ENCODE results near the gene ANKLE1.
A peak's percentile ranks its signal among the peaks of the same experiment; 100 is the strongest.

The ANKLE1 gene

DNA sequence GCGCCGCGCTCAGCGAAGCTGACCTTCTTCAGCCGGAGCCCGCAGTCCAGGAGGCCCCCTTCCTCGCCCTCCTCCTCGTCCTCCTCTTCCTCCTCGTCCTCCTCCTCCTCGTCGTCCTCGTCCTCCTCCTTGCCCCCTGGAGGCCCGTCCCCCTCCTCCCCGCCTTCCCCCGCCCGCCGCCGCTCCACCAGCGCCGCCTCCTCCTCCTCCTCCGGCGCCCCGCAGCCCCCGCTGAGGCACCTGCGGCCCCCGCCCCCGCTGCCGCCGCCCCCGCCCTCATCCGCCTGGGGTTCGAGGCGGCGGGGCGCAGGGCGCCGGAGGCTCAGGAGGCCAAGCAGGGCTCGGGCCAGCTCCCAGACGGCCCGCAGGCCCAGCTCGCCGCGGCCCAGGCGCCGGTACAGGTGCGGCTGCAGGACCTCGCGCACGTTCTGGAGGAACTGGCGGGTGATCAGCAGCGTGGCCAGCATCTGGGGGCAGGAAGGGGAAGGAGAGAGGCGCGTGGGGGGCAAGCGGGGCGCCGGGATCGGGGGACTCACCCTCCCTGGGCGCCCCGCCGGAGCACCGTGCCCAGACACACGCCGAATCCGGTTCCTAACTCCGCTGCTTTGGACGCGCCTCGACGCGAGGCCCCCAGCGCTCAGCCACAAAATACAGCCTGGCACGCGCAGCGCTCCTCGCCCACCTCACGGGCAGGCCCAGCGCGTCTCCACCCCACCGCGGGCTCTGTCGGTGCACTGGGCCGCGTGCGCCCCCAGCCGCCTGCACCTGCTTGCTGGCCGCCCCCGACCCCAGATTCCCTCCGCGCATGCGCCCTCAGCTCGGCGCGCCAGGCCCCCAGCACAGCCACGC, 47.0 kb downstream of the ANKLE1 start:
- peaks cover 5% of the 10 kb centered on the region for H3F3A ChIP-seq (ENCODE audit: control insufficient read depth, insufficient read depth)
- H3K4me2 ChIP-seq (ENCODE audit: low read length): peak overlapping the region; percentile 57
- no peaks in the 10 kb centered on the region for H3K9me2 ChIP-seq (replicated peaks; ENCODE audit: control insufficient read depth, low read length)
- peaks cover 4% of the 10 kb centered on the region; the same call in 1 of the 2 replicates for H3K36me3 ChIP-seq (ENCODE audit: control insufficient read depth, low read length)
- no peak overlapping the region for H3K27ac ChIP-seq (ENCODE audit: low read depth, low read length)
- peaks cover 23% of the 10 kb centered on the region for H3K4me1 ChIP-seq (ENCODE audit: control insufficient read depth, low read length)
- H3K4me3 ChIP-seq (ENCODE audit: low read length): peak overlapping the region; percentile 49
- H3K27me3 ChIP-seq (ENCODE audit: control insufficient read depth, low read length): peaks cover 8% of the 10 kb centered on the region
- H3K79me2 ChIP-seq (ENCODE audit: control insufficient read depth, low read length): no peaks in the 10 kb centered on the region
- no peaks in the 10 kb centered on the region for H4K20me1 ChIP-seq (ENCODE audit: control insufficient read depth, insufficient read depth, low read depth, low read length)
- peaks cover 10% of the 10 kb centered on the region; the same call in 1 of the 2 replicates for H3K9me3 ChIP-seq (ENCODE audit: control insufficient read depth, insufficient read depth, low read length)
- TF ChIP-seq, protein P1, sequence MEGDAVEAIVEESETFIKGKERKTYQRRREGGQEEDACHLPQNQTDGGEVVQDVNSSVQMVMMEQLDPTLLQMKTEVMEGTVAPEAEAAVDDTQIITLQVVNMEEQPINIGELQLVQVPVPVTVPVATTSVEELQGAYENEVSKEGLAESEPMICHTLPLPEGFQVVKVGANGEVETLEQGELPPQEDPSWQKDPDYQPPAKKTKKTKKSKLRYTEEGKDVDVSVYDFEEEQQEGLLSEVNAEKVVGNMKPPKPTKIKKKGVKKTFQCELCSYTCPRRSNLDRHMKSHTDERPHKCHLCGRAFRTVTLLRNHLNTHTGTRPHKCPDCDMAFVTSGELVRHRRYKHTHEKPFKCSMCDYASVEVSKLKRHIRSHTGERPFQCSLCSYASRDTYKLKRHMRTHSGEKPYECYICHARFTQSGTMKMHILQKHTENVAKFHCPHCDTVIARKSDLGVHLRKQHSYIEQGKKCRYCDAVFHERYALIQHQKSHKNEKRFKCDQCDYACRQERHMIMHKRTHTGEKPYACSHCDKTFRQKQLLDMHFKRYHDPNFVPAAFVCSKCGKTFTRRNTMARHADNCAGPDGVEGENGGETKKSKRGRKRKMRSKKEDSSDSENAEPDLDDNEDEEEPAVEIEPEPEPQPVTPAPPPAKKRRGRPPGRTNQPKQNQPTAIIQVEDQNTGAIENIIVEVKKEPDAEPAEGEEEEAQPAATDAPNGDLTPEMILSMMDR (IDR thresholded peaks at IDR 0.05; ENCODE audit: low read depth, low read length, poor library complexity, severe bottlenecking): no peak
- no peak for TF ChIP-seq EZH2phosphoT487 (IDR thresholded peaks at IDR 0.05; ENCODE audit: borderline replicate concordance, low read length)

DNA sequence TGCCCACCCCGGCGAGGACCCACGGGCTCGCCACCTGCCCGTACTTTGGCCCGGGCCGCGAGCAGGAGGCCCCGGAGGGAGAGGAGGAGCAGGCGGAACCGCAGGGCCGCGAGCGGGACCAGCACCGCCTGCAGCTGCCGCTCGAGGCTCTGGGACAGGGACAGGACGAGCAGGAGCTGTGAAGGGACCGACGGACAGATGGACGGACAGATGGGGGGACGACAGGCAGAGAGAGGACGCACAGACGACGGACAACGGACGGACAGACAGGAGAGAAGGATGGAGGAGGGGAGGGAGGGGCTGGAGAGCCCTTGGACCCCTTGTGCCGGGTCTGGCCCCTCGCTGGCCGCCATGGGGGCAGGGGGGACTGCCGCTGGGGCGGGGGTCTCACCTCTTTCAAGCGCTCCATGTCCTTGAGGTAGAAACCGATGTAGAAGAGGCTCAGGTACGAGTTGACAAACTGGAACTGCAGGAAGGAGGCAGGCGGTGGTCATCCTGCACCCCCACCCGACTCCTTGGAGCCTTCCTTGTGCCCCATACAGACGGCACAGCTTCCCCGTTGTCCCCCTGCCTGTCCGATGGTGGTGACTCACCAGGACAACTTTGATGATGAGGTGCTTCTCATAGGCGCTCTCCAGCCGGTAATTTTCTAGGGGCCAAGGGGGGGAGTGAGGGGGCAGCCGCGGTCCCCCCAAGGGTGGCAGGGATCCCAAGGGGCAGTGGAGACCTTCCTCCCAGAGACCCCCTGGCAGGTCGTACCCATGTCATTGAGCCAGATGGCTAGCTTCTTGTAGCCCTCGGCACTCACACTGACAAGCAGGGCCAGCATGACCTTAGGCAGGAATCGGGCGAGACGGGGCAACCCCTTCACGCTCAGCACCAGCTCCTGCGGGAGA, 47.9 kb downstream of the ANKLE1 start:
- Histone ChIP-seq H3K4me3 (ENCODE audit: low read length) (no peak overlapping the region), H3K9me2 (replicated peaks; ENCODE audit: control insufficient read depth, low read length) (no peaks in the 10 kb centered on the region), H3K4me1 (ENCODE audit: control insufficient read depth, low read length) (peaks cover 24% of the 10 kb centered on the region), H3K27ac (ENCODE audit: low read depth, low read length) (no peak overlapping the region), H3K36me3 (ENCODE audit: control insufficient read depth, low read length) (peaks cover 4% of the 10 kb centered on the region; the same call in 1 of the 2 replicates), H3K27me3 (ENCODE audit: control insufficient read depth, low read length) (peaks cover 8% of the 10 kb centered on the region), H4K20me1 (ENCODE audit: control insufficient read depth, insufficient read depth, low read depth, low read length) (no peaks in the 10 kb centered on the region), H3K79me2 (ENCODE audit: control insufficient read depth, low read length) (no peaks in the 10 kb centered on the region), H3K9me3 (ENCODE audit: control insufficient read depth, insufficient read depth, low read length) (peaks cover 10% of the 10 kb centered on the region; the same call in 1 of the 2 replicates), H3K4me2 (ENCODE audit: low read length) (peak overlapping the region; percentile 57), H3F3A (ENCODE audit: control insufficient read depth, insufficient read depth) (peaks cover 5% of the 10 kb centered on the region)
- no peak for TF ChIP-seq EZH2phosphoT487 (IDR thresholded peaks at IDR 0.05; ENCODE audit: borderline replicate concordance, low read length)
- TF ChIP-seq, protein P1 (IDR thresholded peaks at IDR 0.05; ENCODE audit: low read depth, low read length, poor library complexity, severe bottlenecking): no peak

DNA sequence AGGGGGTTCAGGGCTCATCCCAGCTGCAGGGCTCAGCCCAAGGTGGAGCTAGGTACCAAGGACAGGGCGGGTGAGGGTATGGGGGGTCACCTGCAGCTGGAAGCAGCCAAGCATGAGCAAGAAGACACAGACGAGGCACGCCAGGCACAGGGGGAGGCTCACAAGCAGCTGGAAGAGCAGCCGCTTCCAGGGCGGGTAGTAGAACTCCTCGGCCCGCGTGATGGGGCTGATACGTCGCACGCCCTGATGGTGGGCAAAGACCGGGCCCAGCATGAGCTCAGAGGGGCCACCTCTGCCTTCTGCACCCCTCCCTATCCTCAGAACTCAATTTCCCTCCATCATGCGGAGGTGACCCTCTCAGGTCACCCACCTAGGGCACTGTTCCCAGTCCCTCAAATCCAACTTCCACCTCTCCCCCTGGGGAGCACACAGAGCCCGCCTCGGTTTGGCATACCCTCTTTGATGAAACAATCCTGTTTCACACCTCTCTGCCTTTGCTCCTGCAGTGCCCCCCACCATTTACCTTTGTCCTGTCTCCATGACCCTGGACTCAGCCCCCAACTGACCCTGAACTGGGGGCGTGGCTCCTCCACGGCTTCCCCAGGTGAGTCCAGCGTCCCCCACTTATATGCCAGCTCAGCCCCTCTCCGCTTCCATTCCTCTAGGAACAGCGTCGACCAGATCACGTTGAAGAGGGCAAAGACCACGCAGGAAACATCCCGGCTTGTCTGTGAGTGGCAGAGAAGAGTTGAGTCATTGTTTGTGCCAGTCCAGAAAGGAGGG, 48.8 kb downstream of the ANKLE1 start:
- no peak for TF ChIP-seq EZH2phosphoT487 (IDR thresholded peaks at IDR 0.05; ENCODE audit: borderline replicate concordance, low read length)
- TF ChIP-seq, protein P1 (IDR thresholded peaks at IDR 0.05; ENCODE audit: low read depth, low read length, poor library complexity, severe bottlenecking): no peak
- Histone ChIP-seq H3K79me2 (ENCODE audit: control insufficient read depth, low read length) (no peaks in the 10 kb centered on the region), H3K4me3 (ENCODE audit: low read length) (no peak overlapping the region), H3K4me2 (ENCODE audit: low read length) (no peak overlapping the region), H4K20me1 (ENCODE audit: control insufficient read depth, insufficient read depth, low read depth, low read length) (no peaks in the 10 kb centered on the region), H3K4me1 (ENCODE audit: control insufficient read depth, low read length) (peaks cover 31% of the 10 kb centered on the region), H3F3A (ENCODE audit: control insufficient read depth, insufficient read depth) (peaks cover 10% of the 10 kb centered on the region), H3K36me3 (ENCODE audit: control insufficient read depth, low read length) (peaks cover 4% of the 10 kb centered on the region; the same call in 1 of the 2 replicates), H3K9me2 (replicated peaks; ENCODE audit: control insufficient read depth, low read length) (no peaks in the 10 kb centered on the region), H3K27me3 (ENCODE audit: control insufficient read depth, low read length) (peaks cover 8% of the 10 kb centered on the region), H3K27ac (ENCODE audit: low read depth, low read length) (no peak overlapping the region), H3K9me3 (ENCODE audit: control insufficient read depth, insufficient read depth, low read length) (peaks cover 10% of the 10 kb centered on the region; the same call in 1 of the 2 replicates)
